IPS-15b (cell line): ENCODE data around the gene CCDC197.

Experiments used
- H3K27me3 ChIP-seq: one replicate; pipeline ENCODE4 v1.6.1; 2013; ENCODE audit warnings: low read length; ENCODE audit not compliant: control insufficient read depth, insufficient read depth
- H3K36me3 ChIP-seq: one replicate; pipeline ENCODE4 v1.6.1; 2013; ENCODE audit warnings: low read length; ENCODE audit not compliant: control insufficient read depth, insufficient read depth
- H3K4me1 ChIP-seq: one replicate; pipeline ENCODE4 v1.6.1; 2013; ENCODE audit warnings: mild to moderate bottlenecking, low read length; ENCODE audit not compliant: control insufficient read depth, insufficient read depth
- H3K4me3 ChIP-seq: one replicate; pipeline ENCODE4 v1.5.1; 2013; ENCODE audit warnings: low read depth, low read length
- H3K9ac ChIP-seq: one replicate; pipeline ENCODE4 v1.6.1; 2013; ENCODE audit warnings: low read depth, mild to moderate bottlenecking, low read length
- H3K9me3 ChIP-seq: one replicate; pipeline ENCODE4 v1.6.1; 2013; ENCODE audit warnings: mild to moderate bottlenecking, low read length; ENCODE audit not compliant: control insufficient read depth, insufficient read depth

CCDC197 gene

DNA sequence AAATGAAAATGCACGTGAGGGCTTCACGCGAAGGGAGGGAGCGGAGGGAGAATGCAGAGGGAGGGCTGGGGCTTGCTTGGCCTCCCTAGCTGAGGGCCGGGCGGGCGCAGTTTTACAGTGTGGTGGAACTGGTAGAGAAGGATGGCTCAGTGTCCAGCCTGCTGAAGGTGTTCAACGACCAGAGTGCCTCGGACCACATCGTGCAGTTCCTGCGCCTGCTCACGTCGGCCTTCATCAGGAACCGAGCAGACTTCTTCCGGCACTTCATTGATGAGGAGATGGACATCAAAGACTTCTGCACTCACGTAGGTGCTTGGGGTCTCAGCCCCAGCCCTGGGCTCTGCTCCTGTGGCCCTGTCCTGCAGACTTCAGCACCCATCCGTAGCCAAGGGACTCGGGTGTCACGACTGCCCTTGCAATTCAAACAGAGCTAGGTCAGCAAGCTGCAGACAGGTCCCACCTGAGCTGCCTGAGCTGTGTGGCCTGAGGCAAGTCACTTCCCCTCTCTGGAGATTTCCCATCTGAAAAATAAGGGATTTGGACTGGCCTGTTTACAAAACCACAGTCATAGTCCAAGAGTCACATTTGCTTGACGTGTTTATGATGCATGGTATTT lies 47.5 kb downstream of the CCDC197 start:
- no peaks in the 10 kb centered on the region for H3K4me1 ChIP-seq
- peaks cover 43% of the 10 kb centered on the region for H3K36me3 ChIP-seq
- no peaks in the 10 kb centered on the region for H3K9me3 ChIP-seq
- no peak overlapping the region for H3K4me3 ChIP-seq
- H3K9ac ChIP-seq, result no peak overlapping the region
- H3K27me3 ChIP-seq, result no peaks in the 10 kb centered on the region

DNA sequence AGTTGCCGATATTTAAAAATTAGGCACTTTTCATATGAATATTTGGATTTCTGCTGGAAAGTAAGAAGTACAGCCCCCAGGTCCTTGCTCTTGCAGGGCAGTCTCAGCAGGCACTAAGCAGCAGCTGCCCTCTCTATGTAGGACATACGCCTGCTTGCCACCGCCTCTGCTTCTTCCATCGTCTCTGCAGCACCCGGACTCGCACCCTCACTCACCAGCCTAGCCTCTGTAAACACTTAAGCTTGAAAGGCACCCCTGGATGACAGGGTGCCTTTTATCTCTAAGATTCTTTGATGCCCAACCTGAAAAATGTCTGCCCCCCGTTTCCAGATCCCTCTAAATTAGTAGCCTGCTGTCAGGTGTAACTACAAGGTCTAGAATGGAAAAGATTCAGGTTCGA lies 48.0 kb downstream of the CCDC197 start:
- H3K36me3 ChIP-seq, result peaks cover 48% of the 10 kb centered on the region
- no peak overlapping the region for H3K4me3 ChIP-seq

DNA sequence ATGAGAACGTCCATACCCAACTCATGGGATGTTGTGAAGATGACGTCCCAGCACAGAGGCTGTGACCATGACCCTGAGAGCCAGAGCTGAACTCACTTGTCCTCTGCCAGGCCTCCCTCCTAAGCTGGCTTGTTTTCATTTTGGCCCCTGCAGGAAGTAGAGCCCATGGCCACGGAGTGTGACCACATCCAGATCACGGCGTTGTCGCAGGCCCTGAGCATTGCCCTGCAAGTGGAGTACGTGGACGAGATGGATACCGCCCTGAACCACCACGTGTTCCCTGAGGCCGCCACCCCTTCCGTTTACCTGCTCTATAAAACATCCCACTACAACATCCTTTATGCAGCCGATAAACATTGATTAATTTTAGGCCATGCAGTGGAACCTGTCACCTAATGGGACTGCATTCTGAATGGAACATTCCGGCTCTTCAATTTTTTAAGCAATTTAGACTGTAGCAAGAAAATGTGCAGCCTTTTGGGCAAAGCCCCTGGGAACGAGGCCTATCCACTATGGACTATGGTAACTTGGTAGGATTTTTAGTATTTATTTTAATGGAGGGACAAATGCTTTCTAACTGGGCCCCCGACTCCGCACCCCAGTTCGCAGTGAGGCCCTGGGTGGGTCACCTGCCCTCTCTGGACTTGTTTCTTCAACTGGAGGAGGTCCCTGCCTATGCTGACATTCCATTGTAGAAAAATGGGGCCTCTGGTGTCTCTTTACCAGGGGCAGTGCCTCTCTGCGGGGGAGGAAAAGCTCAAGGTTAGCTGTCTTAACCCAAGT lies 48.7 kb downstream of the CCDC197 start:
- Histone ChIP-seq H3K27me3 (no peaks in the 10 kb centered on the region), H3K36me3 (peaks cover 55% of the 10 kb centered on the region), H3K4me1 (no peaks in the 10 kb centered on the region), H3K9ac (no peak overlapping the region), H3K4me3 (no peak overlapping the region), H3K9me3 (no peaks in the 10 kb centered on the region)

More for the DNA sequence above, 48.0 kb downstream of the CCDC197 start:
- H3K27me3 ChIP-seq, result no peaks in the 10 kb centered on the region
- no peaks in the 10 kb centered on the region for H3K9me3 ChIP-seq
- no peaks in the 10 kb centered on the region for H3K4me1 ChIP-seq
- no peak overlapping the region for H3K9ac ChIP-seq

DNA sequence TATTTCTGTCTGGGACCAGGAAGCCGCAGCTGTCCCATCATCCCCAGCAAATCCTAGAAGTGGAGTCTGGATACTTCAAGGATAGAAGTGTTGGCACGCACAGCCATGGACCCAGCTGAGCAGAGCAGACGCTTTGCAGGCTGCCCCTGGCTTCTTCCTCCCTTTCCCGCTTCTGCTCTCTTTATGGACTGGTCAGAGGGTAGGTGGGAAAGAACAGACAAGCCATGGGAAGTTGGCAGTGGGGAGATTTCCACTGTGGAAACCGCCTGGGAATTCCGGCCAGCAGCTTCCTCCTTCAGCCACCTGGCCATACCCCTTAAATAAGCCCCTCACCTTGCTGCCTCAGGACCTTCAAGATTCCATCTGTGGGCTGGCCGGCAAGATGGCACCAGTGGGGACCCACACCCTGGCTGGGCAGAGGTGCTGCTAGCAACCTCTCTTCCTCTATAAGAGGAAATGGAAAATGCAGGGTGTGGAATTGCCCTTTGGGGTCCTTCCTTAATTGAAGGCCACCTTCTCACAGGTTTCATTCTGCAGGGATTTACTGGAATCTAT lies 49.7 kb downstream of the CCDC197 start:
- no peak overlapping the region for H3K9ac ChIP-seq
- no peaks in the 10 kb centered on the region for H3K4me1 ChIP-seq
- no peaks in the 10 kb centered on the region for H3K27me3 ChIP-seq
- H3K4me3 ChIP-seq, result no peak overlapping the region
- H3K36me3 ChIP-seq, result peaks cover 61% of the 10 kb centered on the region
- no peaks in the 10 kb centered on the region for H3K9me3 ChIP-seq

DNA sequence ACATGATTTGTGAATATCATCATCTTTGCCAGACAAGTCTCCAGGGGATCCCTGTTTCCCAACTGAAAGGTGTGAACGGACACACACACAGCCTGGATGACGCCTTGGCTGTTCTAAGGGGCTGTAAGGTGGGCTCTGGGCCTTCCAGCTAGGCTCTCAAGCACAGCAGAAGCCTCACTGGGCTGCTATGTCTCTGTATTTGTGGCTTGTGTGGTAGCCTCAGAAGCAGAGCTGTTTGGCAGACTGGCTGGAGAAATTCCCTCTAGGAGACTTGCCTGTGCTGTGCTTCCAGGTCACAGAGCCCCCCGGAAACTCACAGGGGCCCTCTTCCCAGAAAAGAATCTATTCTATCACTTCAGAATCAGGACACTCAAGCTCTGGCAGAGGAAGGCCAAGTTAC lies 50.5 kb downstream of the CCDC197 start:
- H3K9ac ChIP-seq, result no peak overlapping the region
- no peaks in the 10 kb centered on the region for H3K27me3 ChIP-seq
- no peaks in the 10 kb centered on the region for H3K9me3 ChIP-seq
- H3K4me3 ChIP-seq, result no peak overlapping the region
- H3K4me1 ChIP-seq, result peaks cover 3% of the 10 kb centered on the region
- peaks cover 69% of the 10 kb centered on the region for H3K36me3 ChIP-seq

DNA sequence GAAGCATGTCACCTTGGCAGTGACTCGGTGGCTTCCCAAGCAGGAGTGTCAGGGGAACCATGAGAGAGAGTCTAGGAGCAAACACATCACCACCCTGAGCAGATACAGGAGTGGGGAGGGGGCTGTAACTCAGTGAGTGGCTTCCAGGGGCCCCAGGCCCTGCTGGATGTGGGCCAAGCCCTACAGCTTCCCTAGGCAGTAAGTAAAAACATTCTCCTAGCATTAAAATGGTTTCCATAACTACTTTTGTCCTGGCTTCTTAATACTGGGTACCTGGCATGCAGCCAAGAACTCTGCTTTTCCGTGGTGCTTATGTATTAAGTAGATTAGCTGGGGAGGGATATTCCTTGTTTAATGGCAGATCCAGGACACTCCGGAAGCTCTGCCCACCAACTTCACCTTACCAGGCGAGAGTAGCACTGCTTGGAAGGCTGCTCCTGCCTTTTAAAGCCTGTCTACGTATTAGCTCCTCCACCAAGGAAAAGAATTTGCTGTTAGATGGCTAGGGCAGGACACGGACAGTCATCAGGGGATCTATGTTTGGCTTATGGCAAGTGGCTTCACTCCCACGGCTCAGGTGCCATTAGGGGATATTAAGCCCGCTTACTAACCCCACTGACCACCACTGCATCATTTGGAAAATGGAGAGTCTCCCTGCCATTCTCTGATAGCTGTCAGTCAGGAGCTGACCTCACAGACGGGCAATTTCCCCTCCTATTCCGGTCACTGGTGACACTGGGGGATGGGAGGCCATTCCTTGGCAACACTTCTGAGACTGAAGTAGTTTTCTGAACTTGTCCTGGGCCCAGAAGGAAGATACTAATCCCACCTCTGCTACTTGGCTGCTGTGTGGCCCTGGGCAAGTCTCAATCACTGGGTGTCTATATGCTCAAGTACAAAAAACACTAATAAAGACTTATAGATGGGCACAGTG lies 51.9 kb downstream of the CCDC197 start:
- Histone ChIP-seq H3K36me3 (peaks cover 66% of the 10 kb centered on the region), H3K4me1 (peaks cover 3% of the 10 kb centered on the region)

DNA sequence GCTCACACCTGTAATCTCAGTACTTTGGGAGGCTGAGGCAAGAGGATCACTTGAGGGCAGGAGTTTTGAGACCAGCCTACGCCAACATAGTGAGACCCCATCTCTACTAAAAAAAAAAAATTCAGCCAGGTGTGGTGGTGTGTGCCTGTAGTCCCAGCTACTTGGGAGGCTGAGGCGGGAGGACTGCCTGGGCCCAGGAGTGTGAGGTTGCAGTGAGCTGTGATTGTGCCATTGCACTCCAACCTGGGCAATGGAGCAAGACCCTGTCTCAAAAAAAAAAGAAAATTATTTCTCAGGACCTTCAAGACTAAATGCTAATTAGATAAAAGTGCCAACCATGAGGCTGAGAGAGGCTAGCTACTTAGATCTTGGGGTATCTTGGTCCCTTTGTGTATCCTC lies 52.5 kb downstream of the CCDC197 start:
- H3K4me1 ChIP-seq, result peaks cover 3% of the 10 kb centered on the region
- no peak overlapping the region for H3K4me3 ChIP-seq
- no peaks in the 10 kb centered on the region for H3K9me3 ChIP-seq

More for the DNA sequence above, 51.9 kb downstream of the CCDC197 start:
- no peak overlapping the region for H3K4me3 ChIP-seq
- no peak overlapping the region for H3K9ac ChIP-seq
- no peaks in the 10 kb centered on the region for H3K9me3 ChIP-seq
- no peaks in the 10 kb centered on the region for H3K27me3 ChIP-seq

DNA sequence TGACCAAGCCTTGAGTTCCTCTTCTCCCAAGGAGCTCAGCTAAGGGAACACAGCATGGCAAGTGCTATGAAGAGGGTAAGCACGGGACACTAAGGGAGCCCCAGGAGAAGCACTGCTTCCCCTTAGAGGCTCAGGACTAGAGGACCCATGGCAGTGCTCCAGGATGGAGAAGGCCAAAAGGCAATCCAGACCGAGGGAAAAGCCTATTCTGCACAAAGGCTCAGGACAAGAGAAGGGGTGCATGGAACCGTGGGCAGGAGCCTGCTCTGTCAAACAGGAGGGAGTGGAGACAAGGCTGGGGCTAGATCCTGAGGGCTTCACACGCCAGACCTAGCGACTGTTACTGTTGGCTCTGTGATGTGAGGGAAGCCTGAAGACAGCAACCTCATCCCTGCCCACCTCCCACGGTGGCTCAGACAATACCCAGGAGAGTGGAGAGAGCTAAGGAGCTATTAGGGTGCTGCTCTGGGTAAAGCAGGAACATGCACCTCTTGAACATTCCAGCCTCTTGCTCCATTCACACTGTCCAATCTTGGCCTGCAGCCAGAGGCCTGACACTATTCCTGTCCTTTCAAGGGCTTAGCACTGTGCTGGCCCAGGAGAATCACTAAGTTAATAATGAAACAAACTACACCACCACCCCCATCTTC lies 53.3 kb downstream of the CCDC197 start:
- Histone ChIP-seq H3K9me3 (no peaks in the 10 kb centered on the region), H3K4me3 (no peak overlapping the region), H3K36me3 (peaks cover 56% of the 10 kb centered on the region), H3K9ac (no peak overlapping the region), H3K27me3 (no peaks in the 10 kb centered on the region), H3K4me1 (peaks cover 3% of the 10 kb centered on the region)

More for the DNA sequence above, 52.5 kb downstream of the CCDC197 start:
- Histone ChIP-seq H3K36me3 (peaks cover 59% of the 10 kb centered on the region), H3K27me3 (no peaks in the 10 kb centered on the region), H3K9ac (no peak overlapping the region)

DNA sequence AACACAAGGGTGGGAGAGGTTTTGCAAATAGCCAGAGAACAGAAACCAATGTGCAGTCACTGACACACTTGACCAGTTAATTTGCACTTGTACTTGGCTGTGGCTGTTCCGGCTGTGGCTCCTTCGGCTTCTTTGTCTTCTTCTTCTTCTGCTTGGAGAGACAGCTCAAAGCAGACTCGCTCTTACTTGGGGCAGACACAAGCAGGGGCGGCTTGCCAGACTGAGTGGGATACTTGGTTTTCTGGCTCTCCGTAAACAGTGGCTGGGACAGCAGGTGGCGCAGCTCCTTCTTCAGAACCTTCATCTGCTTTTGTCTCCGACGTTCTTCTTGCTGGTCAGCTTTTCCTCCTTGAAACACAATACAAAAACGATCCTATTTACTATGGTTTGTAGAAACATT lies 54.0 kb downstream of the CCDC197 start:
- Histone ChIP-seq H3K9me3 (no peaks in the 10 kb centered on the region), H3K4me3 (no peak overlapping the region), H3K9ac (no peak overlapping the region), H3K27me3 (no peaks in the 10 kb centered on the region), H3K4me1 (peaks cover 3% of the 10 kb centered on the region), H3K36me3 (peaks cover 55% of the 10 kb centered on the region)

DNA sequence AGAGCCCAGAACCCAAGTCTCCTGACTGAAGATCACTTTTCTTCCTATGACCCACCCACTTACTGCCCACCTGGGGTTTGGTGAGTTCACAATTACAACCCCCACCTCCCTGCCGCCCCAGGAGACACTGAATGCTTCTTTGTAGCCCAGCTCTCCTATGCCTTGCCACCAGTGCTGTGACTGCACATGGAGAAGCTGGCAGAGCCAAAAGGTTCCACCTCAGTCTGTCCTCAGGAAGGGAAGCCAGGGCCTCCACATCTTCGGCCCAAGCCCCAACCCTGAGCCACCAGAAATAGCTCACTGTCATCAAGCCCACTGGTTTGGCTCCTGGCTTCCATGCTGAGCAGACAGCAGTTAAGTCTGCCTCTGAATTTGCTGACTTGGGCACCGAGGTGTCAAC lies 54.7 kb downstream of the CCDC197 start:
- Histone ChIP-seq H3K9ac (no peak overlapping the region), H3K4me3 (no peak overlapping the region), H3K4me1 (peaks cover 3% of the 10 kb centered on the region), H3K27me3 (no peaks in the 10 kb centered on the region), H3K36me3 (peaks cover 55% of the 10 kb centered on the region), H3K9me3 (no peaks in the 10 kb centered on the region)

DNA sequence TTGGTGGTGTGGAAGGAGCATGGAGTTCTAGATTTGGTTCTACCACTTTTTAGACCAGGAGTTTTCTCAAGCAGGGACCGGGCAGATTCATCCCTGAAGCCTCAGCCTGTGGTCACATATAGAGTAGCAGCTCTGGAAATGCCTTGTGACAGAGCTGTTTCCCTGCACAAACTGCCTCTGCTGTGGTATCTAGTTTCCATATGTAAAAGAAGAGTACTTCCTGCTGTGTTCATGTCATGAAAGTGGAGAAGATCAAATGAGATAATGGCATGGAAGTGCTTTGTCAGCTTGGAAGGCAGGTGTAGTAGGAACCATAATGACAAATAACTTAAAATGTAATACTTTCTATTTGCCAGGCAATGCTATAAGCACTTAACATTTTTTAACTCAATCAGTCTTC lies 55.1 kb downstream of the CCDC197 start:
- Histone ChIP-seq H3K36me3 (peaks cover 57% of the 10 kb centered on the region), H3K4me3 (no peak overlapping the region), H3K9ac (no peak overlapping the region)

More for the DNA sequence above, 55.1 kb downstream of the CCDC197 start:
- Histone ChIP-seq H3K9me3 (no peaks in the 10 kb centered on the region), H3K27me3 (no peaks in the 10 kb centered on the region), H3K4me1 (peaks cover 3% of the 10 kb centered on the region)
